K562 (cell line): Measurements from ENCODE around the gene GLIS2. TPM values are rescaled to one million over a fixed set of nuclear protein-coding genes. Genes with fewer than 3 reads are reported as not detected.

ENCODE experiments used
- ATAC-seq: fragments of 200-7000 bp; cut with Tn5 transposase; 3 replicates; pipeline ENCODE4 v1.9.1; 2020; ENCODE audit warnings: moderate library complexity
- BruUV-seq: library from RNA; stranded (reverse); fragments of 400-500 nt; replicated peaks from 2 replicates; lab custom pipeline; 2021; lab: Mats Ljungman, UMichigan
- CTCF ChIA-PET: fragments of 300-600 bp; formaldehyde crosslinking; extraction: SDS; loops from one replicate; lab custom pipeline; 2021; ENCODE audit warnings: low intra/inter-chr PET ratio; lab: Yijun Ruan, JAX
- POLR2A ChIA-PET: fragments of 300-600, 350-650 bp; sonication (Branson Sonifier 250); formaldehyde crosslinking; extraction: SDS; loops from one replicate; lab custom pipeline; 2021; ENCODE audit warnings: antibody characterized with exemption, inconsistent platforms; lab: Yijun Ruan, JAX
- DNase-seq, 4 experiments: peaks; one replicate each; pipeline versions ENCODE4 v3.0.0 to v3.0.0-alpha.2; 2011 to 2018; ENCODE audit warnings: low spot score in 3 of 4, mixed read lengths in 3 of 4; ENCODE audit errors: extremely low read depth in 1 of 4
- FAIRE-seq: peaks from 2 replicates; lab custom pipeline; 2011; peaks lifted over from hg19 to GRCh38; lab: Jason Lieb, UNC
- H2AFZ ChIP-seq: 2 replicates; pipeline ENCODE4 v1.6.0; 2011; ENCODE audit warnings: low read depth, low read length, control low read depth, inconsistent platforms
- H3K27ac ChIP-seq: fragments of 200-600 bp; 3 replicates; pipeline ENCODE4 v1.8.0; 2011; ENCODE audit warnings: low read depth, mild to moderate bottlenecking, control low read depth, inconsistent platforms, low read length, moderate library complexity, mixed read lengths; ENCODE audit errors: extremely low read depth
- H3K27me3 ChIP-seq, 2 experiments: fragments of 300-600 bp in 1 of 2; 2 replicates in 1 of 2; 3 replicates in 1 of 2; pipeline versions ENCODE4 v1.6.0 to v1.8.0; 2011; ENCODE audit warnings: inconsistent platforms in 2 of 2, low read length in 2 of 2, mild to moderate bottlenecking in 1 of 2, mixed read lengths in 1 of 2, moderate library complexity in 1 of 2; ENCODE audit not compliant: control insufficient read depth in 2 of 2, insufficient read depth in 2 of 2
- H3K36me3 ChIP-seq: fragments of 300-600 bp; 3 replicates; pipeline ENCODE4 v1.8.0; 2011; ENCODE audit warnings: mild to moderate bottlenecking, low read length, inconsistent platforms; ENCODE audit not compliant: control insufficient read depth, insufficient read depth
- H3K4me1 ChIP-seq, 2 experiments: fragments of 200-600 bp in 1 of 2; replicated peaks in 1 of 2; 2 replicates in 1 of 2; 3 replicates in 1 of 2; pipeline versions ENCODE4 v1.5.1 to v1.8.0; 2011; ENCODE audit warnings: inconsistent platforms in 2 of 2, low read length in 2 of 2, mild to moderate bottlenecking in 1 of 2, mixed read lengths in 1 of 2, moderate library complexity in 1 of 2; ENCODE audit not compliant: control insufficient read depth in 2 of 2, insufficient read depth in 2 of 2
- H3K4me2 ChIP-seq: 2 replicates; pipeline ENCODE4 v1.6.1; 2011; ENCODE audit warnings: low read length, control low read depth, inconsistent platforms, mixed read lengths; ENCODE audit not compliant: insufficient read depth
- H3K4me3 ChIP-seq: fragments of 200-600 bp; sonication (generic), shearing (Covaris generic); 2 replicates; pipeline ENCODE4 v1.5.1; 2016; ENCODE audit warnings: control low read depth, inconsistent platforms
- H3K79me2 ChIP-seq: fragments of 200-600 bp; 3 replicates; pipeline ENCODE4 v1.8.0; 2011; ENCODE audit warnings: low read length, inconsistent platforms; ENCODE audit not compliant: control insufficient read depth, insufficient read depth
- H3K9ac ChIP-seq, 2 experiments: 2 replicates each; pipeline versions ENCODE4 v1.6.0 to v1.6.1; 2011; ENCODE audit warnings: low read depth in 2 of 2, low read length in 2 of 2, control low read depth in 1 of 2, inconsistent platforms in 1 of 2, mild to moderate bottlenecking in 1 of 2, mixed read lengths in 1 of 2; ENCODE audit not compliant: insufficient read depth in 1 of 2
- H3K9me1 ChIP-seq: one replicate; pipeline ENCODE4 v1.6.0; 2011; ENCODE audit warnings: inconsistent platforms, mild to moderate bottlenecking, low read length, moderate library complexity; ENCODE audit not compliant: control insufficient read depth, insufficient read depth
- H3K9me3 ChIP-seq: replicated peaks from 2 replicates; pipeline ENCODE4 v1.5.1; 2011; ENCODE audit warnings: low read depth, low read length, inconsistent platforms; ENCODE audit not compliant: control insufficient read depth, insufficient read depth
- H4K20me1 ChIP-seq: replicated peaks from 2 replicates; pipeline ENCODE4 v1.6.1; 2011; ENCODE audit warnings: low read length, inconsistent platforms, mixed read lengths; ENCODE audit not compliant: control insufficient read depth, insufficient read depth
- DPF2 ChIP-seq: fragments of 450-650 bp; IDR thresholded peaks from 2 replicates; pipeline ENCODE4 v1.6.1; 2016
- FIP1L1 ChIP-seq: fragments of 200-400 bp; formaldehyde crosslinking; IDR thresholded peaks from 2 replicates; pipeline ENCODE4 v1.6.1; 2018; ENCODE audit warnings: mild to moderate bottlenecking, low read depth, low read length; ENCODE audit not compliant: poor library complexity, severe bottlenecking
- KDM1A ChIP-seq, 2 experiments: fragments of 450-650 bp; IDR thresholded peaks; 2 replicates each; pipeline ENCODE4 v1.6.1; 2016; ENCODE audit warnings: mild to moderate bottlenecking in 2 of 2
- LEF1 ChIP-seq: fragments of 450-650 bp; IDR thresholded peaks from 2 replicates; pipeline ENCODE4 v1.6.1; 2016; ENCODE audit warnings: mild to moderate bottlenecking
- MYNN ChIP-seq, 2 experiments: sonication (generic); formaldehyde crosslinking in 1 of 2; IDR thresholded peaks; 2 replicates each; pipeline versions ENCODE4 v1.5.0 to v1.6.1; 2016 to 2020; ENCODE audit warnings: antibody characterized with exemption in 1 of 2, missing genetic modification reagents in 1 of 2
- PTBP1 ChIP-seq: fragments of 200-400 bp; formaldehyde crosslinking; IDR thresholded peaks from 2 replicates; pipeline ENCODE4 v1.6.1; 2017; ENCODE audit warnings: low read depth, low read length
- SAP30 ChIP-seq: fragments of 200-600 bp; sonication (generic); IDR thresholded peaks from 2 replicates; pipeline ENCODE4 v1.6.1; 2012; ENCODE audit warnings: borderline replicate concordance, low read depth, mild to moderate bottlenecking, moderate library complexity, low read length, control low read depth, inconsistent platforms; ENCODE audit not compliant: insufficient read depth, poor library complexity, severe bottlenecking
- TAF7 ChIP-seq: fragments of 450-650 bp; IDR thresholded peaks from 2 replicates; pipeline ENCODE4 v1.6.1; 2016; ENCODE audit warnings: missing genetic modification characterization, missing compliant biosample characterization
- ZKSCAN1 ChIP-seq: fragments of 150-350 bp; IDR thresholded peaks from 2 replicates; pipeline ENCODE4 v1.6.1; 2016; ENCODE audit warnings: low read depth, low read length
- ZNF12 ChIP-seq: sonication (generic); formaldehyde crosslinking; IDR thresholded peaks from 2 replicates; pipeline ENCODE4 v1.4.0; 2020; ENCODE audit warnings: mild to moderate bottlenecking, missing genetic modification reagents
- ZNF146 ChIP-seq: IDR thresholded peaks from one replicate; pipeline ENCODE4 v1.6.1; 2018; ENCODE audit warnings: missing compliant biosample characterization; ENCODE audit not compliant: unreplicated experiment
- WGBS: fragments of 100-300 bp; shearing (Covaris generic); methylation state at CpG from one replicate; pipeline ENCODE4 v1.1.6; 2016; ENCODE audit warnings: low coverage, mixed read lengths; ENCODE audit not compliant: insufficient coverage; ENCODE audit errors: missing lambda C conversion rate; 5-methylcytosine and 5-hydroxymethylcytosine counted together
- in situ Hi-C: fragments of 300-500 bp; cut with MboI; formaldehyde crosslinking; loops from 4 replicates; pipeline ENCODE4 v1.15.0; 2018; ENCODE audit warnings: inconsistent platforms, mixed read lengths
- intact Hi-C: fragments of 100-400 bp; cut with micrococcal nuclease; formaldehyde crosslinking; loops from 2 replicates; pipeline ENCODE4 v1.14.2; 2022
- polyA plus RNA-seq, 8 experiments: library from polyadenylated mRNA; depleted of rRNA in 4 of 8; stranded (reverse) in 5 of 8; unstranded in 3 of 8; fragments of >200 nt; fragmentation: Nextera tagmentation in 2 of 8; fragmentation: Illumina TruSeq in 1 of 8; extraction: Ambion mirVana in 2 of 8; extraction: Trizol in 1 of 8; gene quantifications; 2 replicates each; pipeline versions ENCODE4 v1.2.1 to v1.2.3, GENCODE V29; 2011 to 2014; ENCODE audit warnings: inconsistent platforms in 1 of 8, missing spikeins in 1 of 8
- total RNA-seq, 7 experiments: library from RNA; depleted of rRNA in 6 of 7; stranded (reverse); fragments of >200 nt in 6 of 7; fragmentation: Illumina TruSeq in 2 of 7; extraction: Trizol in 2 of 7; gene quantifications; 2 replicates each; pipeline versions ENCODE4 v1.2.1 to v1.2.3, GENCODE V29; 2011 to 2021; ENCODE audit warnings: low replicate concordance in 1 of 7
- TF ChIP-seq, protein P1 (sequence below), 2 experiments: fragments of 150-350 bp in 1 of 2; IDR thresholded peaks; 2 replicates each; pipeline ENCODE4 v1.6.1; 2012 to 2016; ENCODE audit warnings: low read depth in 2 of 2, low read length in 2 of 2, mild to moderate bottlenecking in 1 of 2, moderate library complexity in 1 of 2
- TF ChIP-seq, protein P2 (sequence below): sonication (generic); formaldehyde crosslinking; IDR thresholded peaks from 2 replicates; pipeline ENCODE4 v1.5.0; 2020; ENCODE audit warnings: missing genetic modification reagents
- TF ChIP-seq, protein P3 (sequence below): fragments of 450-650 bp; IDR thresholded peaks from 2 replicates; pipeline ENCODE4 v1.6.1; 2016

GLIS2 gene
- total and polyA plus RNA-seq, 9 of the 15 experiments (the other 6 are each of a cell fraction or from before 2014, with no cell fraction given) = 0.10 to 9.0 (median 0.57) TPM

DNA sequence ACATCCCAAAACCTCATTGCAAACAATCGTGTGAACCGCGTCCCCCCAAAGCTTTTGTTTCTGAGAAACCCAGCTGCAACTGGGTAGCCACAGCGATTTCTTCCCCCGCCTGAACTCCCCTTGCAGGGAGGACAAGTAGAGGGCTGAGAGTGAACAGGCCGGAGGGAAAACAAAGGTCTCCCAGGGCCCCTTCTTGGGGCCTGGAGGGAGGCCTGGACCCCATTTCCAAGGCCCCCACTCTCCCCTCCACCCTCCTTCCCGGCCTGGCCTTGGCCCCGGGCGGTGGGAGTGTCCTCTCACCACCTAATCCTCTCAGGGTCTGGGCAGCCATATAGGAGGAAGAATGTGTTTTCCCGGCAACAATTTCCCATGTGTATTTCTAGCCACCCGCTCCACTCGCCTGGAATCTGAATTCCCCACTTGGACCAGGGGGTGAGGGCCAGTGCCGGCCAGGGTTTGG, 2.6 kb downstream of the GLIS2 start (continued):
- TF ChIP-seq, protein P1, sequence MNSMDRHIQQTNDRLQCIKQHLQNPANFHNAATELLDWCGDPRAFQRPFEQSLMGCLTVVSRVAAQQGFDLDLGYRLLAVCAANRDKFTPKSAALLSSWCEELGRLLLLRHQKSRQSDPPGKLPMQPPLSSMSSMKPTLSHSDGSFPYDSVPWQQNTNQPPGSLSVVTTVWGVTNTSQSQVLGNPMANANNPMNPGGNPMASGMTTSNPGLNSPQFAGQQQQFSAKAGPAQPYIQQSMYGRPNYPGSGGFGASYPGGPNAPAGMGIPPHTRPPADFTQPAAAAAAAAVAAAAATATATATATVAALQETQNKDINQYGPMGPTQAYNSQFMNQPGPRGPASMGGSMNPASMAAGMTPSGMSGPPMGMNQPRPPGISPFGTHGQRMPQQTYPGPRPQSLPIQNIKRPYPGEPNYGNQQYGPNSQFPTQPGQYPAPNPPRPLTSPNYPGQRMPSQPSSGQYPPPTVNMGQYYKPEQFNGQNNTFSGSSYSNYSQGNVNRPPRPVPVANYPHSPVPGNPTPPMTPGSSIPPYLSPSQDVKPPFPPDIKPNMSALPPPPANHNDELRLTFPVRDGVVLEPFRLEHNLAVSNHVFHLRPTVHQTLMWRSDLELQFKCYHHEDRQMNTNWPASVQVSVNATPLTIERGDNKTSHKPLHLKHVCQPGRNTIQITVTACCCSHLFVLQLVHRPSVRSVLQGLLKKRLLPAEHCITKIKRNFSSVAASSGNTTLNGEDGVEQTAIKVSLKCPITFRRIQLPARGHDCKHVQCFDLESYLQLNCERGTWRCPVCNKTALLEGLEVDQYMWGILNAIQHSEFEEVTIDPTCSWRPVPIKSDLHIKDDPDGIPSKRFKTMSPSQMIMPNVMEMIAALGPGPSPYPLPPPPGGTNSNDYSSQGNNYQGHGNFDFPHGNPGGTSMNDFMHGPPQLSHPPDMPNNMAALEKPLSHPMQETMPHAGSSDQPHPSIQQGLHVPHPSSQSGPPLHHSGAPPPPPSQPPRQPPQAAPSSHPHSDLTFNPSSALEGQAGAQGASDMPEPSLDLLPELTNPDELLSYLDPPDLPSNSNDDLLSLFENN (IDR thresholded peaks at IDR 0.05; ENCODE audit: low read depth in 2 of 2, low read length in 2 of 2) = no peak
- TF ChIP-seq KDM1A (IDR thresholded peaks at IDR 0.05) = no peak
- TF ChIP-seq ZNF12 (CRISPR knock-in tag) = no peak
- no peak for TF ChIP-seq FIP1L1

DNA sequence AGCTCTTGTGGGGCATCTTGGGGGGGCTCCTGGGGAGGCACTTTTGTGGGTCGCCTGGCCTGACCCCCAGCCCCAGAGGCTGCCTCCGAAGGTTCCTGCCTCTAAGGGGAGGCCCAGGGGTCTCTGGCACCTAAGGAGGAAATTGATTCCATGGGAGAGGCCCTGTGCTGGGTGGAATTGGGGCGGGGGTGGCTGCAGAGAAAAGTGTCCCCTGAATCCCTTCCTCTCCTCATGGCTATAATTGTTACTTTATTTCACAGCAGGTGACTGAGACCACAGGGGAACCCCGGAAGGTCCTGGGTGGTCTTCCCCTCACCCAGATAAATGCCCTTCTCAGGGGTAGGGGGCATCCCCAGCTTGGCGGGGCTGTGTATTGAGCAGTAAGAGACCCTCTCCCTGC, 3.1 kb downstream of the GLIS2 start:
- H3K9me3 ChIP-seq = no peaks in the 10 kb centered on the region
- no peak overlapping the region for H3K27ac ChIP-seq
- FAIRE-seq (no peak), DNase-seq (no peak), ATAC-seq (no peak)
- peaks cover 3 to 81% of the 10 kb centered on the region in 2 experiments; a peak in 4 of 5 replicates for H3K4me1 ChIP-seq
- CTCF ChIA-PET = no interaction called here
- intact Hi-C loops (no loop called here), in situ Hi-C loops (no loop called here)
- H3K4me3 ChIP-seq = no peak overlapping the region
- no peaks in the 10 kb centered on the region for H3K27me3 ChIP-seq
- H3K9ac ChIP-seq = 0 out of 4 replicates have a peak overlapping the region, but pooled peaks of 1 of the 2 experiments have one; percentile 40
- H3K9me1 ChIP-seq = no peaks in the 10 kb centered on the region
- POLR2A ChIA-PET = interaction anchor here (0.7 kb wide), 1 partner anchor 10 kb away, joined by 3 read pairs; no protein-coding TSS in a partner anchor
- H4K20me1 ChIP-seq = peaks cover 4% of the 10 kb centered on the region
- peaks cover 19% of the 10 kb centered on the region for H3K79me2 ChIP-seq
- WGBS = 47% methylated on average over 5 of the region's 5 CpGs
- no peaks in the 10 kb centered on the region for H3K36me3 ChIP-seq
- BruUV-seq = no TSS peak
- no peak overlapping the region for H2AFZ ChIP-seq
- no peak overlapping the region for H3K4me2 ChIP-seq
- TF ChIP-seq TAF7 (tag) (no peak), SAP30 (no peak), ZNF146 (no peak), PTBP1 (no peak), DPF2 (no peak), MYNN (IDR thresholded peaks at IDR 0.05) (no peak), MYNN (CRISPR knock-in tag; IDR thresholded peaks at IDR 0.05) (no peak), ZKSCAN1 (no peak), LEF1 (no peak)
- TF ChIP-seq, protein P2, sequence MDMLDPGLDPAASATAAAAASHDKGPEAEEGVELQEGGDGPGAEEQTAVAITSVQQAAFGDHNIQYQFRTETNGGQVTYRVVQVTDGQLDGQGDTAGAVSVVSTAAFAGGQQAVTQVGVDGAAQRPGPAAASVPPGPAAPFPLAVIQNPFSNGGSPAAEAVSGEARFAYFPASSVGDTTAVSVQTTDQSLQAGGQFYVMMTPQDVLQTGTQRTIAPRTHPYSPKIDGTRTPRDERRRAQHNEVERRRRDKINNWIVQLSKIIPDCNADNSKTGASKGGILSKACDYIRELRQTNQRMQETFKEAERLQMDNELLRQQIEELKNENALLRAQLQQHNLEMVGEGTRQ (CRISPR knock-in tag) = no peak
- TF ChIP-seq, protein P3, sequence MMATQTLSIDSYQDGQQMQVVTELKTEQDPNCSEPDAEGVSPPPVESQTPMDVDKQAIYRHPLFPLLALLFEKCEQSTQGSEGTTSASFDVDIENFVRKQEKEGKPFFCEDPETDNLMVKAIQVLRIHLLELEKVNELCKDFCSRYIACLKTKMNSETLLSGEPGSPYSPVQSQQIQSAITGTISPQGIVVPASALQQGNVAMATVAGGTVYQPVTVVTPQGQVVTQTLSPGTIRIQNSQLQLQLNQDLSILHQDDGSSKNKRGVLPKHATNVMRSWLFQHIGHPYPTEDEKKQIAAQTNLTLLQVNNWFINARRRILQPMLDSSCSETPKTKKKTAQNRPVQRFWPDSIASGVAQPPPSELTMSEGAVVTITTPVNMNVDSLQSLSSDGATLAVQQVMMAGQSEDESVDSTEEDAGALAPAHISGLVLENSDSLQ = no peak
